GM23338 (cell line): ENCODE data around the gene IGF1R.

Experiments used
- CREB1 ChIP-seq: fragments of 250-450 bp; sonication (Bioruptor Pico); IDR thresholded peaks from 2 replicates; pipeline ENCODE4 v1.5.0; 2020; ENCODE audit warnings: low read depth, mild to moderate bottlenecking, moderate library complexity
- EZH2 ChIP-seq: fragments of 200-600 bp; sonication (generic); IDR thresholded peaks from one replicate; pipeline ENCODE4 v1.8.0; 2017; ENCODE audit warnings: antibody characterized with exemption, mild to moderate bottlenecking, low read depth; ENCODE audit not compliant: unreplicated experiment
- POLR2AphosphoS5 ChIP-seq: IDR thresholded peaks from 2 replicates; pipeline ENCODE4 v1.6.1; 2016; ENCODE audit warnings: antibody characterized with exemption, low read depth
- TF ChIP-seq, protein P1 (sequence below), 2 experiments: fragments of 200-600 bp in 1 of 2; sonication (generic) in 1 of 2; conservative IDR thresholded peaks; 2 replicates each; pipeline versions ENCODE4 v1.5.1 to v1.6.1; 2016 to 2017; ENCODE audit warnings: antibody characterized with exemption in 2 of 2, low read depth in 2 of 2, mild to moderate bottlenecking in 2 of 2, moderate library complexity in 1 of 2
- TF ChIP-seq, protein P2 (sequence below): IDR thresholded peaks from one replicate; pipeline ENCODE4 v1.6.1; 2018; ENCODE audit warnings: antibody characterized with exemption; ENCODE audit not compliant: unreplicated experiment

DNA sequence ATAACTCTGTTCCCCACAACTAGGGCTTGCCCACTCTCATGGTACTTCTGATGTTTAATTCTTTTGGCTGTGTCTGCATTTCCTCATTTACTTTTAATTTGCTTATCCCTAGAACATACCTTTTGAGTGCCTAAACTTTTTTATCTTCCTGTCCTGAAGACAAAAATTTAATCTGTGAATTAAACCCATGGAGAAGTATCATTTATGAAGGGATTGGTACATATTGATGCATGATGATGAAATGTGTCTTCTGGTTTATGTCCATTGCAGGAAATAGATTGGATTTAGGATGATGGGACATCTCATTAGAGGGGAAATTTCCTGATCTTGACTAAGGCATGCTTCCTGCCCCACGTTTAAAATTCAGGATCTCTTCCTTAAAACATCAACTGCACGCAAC is 249.8 kb downstream of the IGF1R start:
- no peak for TF ChIP-seq CREB1 (CRISPR knock-in tag)
- TF ChIP-seq, protein P1, sequence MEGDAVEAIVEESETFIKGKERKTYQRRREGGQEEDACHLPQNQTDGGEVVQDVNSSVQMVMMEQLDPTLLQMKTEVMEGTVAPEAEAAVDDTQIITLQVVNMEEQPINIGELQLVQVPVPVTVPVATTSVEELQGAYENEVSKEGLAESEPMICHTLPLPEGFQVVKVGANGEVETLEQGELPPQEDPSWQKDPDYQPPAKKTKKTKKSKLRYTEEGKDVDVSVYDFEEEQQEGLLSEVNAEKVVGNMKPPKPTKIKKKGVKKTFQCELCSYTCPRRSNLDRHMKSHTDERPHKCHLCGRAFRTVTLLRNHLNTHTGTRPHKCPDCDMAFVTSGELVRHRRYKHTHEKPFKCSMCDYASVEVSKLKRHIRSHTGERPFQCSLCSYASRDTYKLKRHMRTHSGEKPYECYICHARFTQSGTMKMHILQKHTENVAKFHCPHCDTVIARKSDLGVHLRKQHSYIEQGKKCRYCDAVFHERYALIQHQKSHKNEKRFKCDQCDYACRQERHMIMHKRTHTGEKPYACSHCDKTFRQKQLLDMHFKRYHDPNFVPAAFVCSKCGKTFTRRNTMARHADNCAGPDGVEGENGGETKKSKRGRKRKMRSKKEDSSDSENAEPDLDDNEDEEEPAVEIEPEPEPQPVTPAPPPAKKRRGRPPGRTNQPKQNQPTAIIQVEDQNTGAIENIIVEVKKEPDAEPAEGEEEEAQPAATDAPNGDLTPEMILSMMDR (conservative IDR thresholded peaks at IDR 0.05; ENCODE audit: low read depth in 2 of 2): no peak
- TF ChIP-seq POLR2AphosphoS5: no peak
- TF ChIP-seq EZH2: no peak
- TF ChIP-seq, protein P2, sequence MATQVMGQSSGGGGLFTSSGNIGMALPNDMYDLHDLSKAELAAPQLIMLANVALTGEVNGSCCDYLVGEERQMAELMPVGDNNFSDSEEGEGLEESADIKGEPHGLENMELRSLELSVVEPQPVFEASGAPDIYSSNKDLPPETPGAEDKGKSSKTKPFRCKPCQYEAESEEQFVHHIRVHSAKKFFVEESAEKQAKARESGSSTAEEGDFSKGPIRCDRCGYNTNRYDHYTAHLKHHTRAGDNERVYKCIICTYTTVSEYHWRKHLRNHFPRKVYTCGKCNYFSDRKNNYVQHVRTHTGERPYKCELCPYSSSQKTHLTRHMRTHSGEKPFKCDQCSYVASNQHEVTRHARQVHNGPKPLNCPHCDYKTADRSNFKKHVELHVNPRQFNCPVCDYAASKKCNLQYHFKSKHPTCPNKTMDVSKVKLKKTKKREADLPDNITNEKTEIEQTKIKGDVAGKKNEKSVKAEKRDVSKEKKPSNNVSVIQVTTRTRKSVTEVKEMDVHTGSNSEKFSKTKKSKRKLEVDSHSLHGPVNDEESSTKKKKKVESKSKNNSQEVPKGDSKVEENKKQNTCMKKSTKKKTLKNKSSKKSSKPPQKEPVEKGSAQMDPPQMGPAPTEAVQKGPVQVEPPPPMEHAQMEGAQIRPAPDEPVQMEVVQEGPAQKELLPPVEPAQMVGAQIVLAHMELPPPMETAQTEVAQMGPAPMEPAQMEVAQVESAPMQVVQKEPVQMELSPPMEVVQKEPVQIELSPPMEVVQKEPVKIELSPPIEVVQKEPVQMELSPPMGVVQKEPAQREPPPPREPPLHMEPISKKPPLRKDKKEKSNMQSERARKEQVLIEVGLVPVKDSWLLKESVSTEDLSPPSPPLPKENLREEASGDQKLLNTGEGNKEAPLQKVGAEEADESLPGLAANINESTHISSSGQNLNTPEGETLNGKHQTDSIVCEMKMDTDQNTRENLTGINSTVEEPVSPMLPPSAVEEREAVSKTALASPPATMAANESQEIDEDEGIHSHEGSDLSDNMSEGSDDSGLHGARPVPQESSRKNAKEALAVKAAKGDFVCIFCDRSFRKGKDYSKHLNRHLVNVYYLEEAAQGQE: no peak
